Limb (tissue), 2 donors: ENCODE data around the gene UHRF2.
"Not testable (repeated sequence)": the region's sequence is repeated elsewhere in the genome, so short reads cannot be mapped to it uniquely, and the experiment has no call there.

Experiments
- DNase-seq, 2 donors: peaks; one replicate each; pipeline ENCODE4 v3.0.0-alpha.2; 2016; ENCODE audit errors: extremely low spot score in 2 of 2

The UHRF2 gene, protein sequence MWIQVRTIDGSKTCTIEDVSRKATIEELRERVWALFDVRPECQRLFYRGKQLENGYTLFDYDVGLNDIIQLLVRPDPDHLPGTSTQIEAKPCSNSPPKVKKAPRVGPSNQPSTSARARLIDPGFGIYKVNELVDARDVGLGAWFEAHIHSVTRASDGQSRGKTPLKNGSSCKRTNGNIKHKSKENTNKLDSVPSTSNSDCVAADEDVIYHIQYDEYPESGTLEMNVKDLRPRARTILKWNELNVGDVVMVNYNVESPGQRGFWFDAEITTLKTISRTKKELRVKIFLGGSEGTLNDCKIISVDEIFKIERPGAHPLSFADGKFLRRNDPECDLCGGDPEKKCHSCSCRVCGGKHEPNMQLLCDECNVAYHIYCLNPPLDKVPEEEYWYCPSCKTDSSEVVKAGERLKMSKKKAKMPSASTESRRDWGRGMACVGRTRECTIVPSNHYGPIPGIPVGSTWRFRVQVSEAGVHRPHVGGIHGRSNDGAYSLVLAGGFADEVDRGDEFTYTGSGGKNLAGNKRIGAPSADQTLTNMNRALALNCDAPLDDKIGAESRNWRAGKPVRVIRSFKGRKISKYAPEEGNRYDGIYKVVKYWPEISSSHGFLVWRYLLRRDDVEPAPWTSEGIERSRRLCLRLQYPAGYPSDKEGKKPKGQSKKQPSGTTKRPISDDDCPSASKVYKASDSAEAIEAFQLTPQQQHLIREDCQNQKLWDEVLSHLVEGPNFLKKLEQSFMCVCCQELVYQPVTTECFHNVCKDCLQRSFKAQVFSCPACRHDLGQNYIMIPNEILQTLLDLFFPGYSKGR

GRCh38 chr9:6412487-6413364, at the start of gene UHRF2:
TSS of gene UHRF2 (plus strand) at chr9:6413199. CDS start at chr9:6413491, 292 bp downstream.
- DNase-seq, result peak; percentile 97 to 98

DNA sequence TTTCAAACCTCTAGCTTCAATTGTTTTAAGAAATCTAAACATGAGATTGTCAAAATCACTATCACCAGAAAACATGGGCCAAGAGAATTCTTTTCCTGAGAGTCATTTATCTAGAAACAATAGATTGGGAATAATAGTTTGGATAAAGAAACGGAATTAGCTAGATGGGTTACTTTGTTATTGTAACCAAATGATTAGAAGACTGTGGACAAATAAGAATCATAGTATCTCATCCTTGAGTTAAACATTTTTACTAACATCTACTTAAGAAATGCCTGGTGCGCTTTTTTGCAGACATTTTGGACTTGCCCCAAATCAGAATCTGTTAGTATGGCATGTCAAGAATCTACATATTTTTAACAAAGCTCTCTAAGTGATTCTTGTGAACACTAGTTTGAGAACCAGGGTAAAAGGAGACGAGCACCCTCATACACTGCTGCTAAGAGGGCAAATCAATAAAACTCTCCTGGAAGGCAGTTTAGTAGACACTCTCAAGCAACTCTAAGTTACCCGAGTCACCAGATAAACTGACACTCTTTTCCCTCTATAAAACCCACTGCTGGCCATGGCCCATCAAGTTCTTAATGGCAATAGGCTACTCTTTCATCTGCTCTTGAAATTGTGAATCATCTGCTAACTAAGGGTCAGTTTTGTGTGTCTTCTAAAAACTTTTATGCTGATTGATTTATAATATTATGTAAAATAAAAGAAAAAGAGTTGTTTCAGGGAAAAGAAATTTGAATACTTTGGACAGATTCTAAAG, 45.7 kb upstream of the UHRF2 start:
- no peak for DNase-seq

DNA sequence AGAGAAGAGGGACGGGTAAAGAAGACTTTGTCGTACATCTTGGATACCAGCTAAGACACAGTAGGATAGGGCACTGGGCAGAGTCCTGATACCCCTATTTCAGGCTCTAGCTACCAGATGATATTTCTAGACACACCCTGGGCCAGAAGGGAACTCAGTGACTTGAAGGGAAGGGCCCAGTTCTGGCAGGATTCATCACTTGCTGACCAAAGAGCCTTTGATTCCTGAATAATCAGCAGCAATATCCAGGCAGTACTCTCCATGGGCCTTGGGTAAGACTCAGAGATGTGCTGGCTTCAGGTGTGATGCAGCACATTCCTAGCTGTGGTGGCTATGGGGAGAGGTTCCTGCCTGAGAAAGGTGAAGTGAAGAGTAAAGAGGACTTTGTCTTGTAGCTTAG, 44.2 kb upstream of the UHRF2 start:
- no peak for DNase-seq

- not testable (repeated sequence) for DNase-seq
Measured at GRCh38 chr9:6381477-6382012, 31.5 kb upstream of the UHRF2 start.

- DNase-seq, result no peak
Measured at GRCh38 chr9:6382681-6383080, 30.3 kb upstream of the UHRF2 start.

- DNase-seq, result no peak
Measured at GRCh38 chr9:6383551-6384225, 29.3 kb upstream of the UHRF2 start.

DNA sequence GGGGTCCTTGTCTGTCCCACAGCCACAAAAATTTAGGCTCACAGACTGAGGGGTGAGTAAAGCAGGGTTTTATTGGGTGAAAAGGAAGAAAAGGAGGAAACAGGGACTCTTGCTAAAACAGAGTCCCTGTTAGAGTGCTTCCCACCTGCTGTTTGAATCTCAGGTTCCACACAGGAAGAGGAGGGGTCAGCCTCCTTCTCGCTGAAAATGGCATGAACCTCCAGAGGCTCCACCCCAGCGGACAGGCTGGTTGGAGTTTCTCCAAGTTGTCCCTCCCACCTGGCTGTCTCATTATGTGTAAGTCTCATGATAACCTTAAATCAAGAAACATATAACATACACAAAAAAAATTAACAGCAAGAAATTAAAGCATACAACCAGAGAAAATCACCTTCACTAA, 28.3 kb upstream of the UHRF2 start:
- DNase-seq, result no peak

DNA sequence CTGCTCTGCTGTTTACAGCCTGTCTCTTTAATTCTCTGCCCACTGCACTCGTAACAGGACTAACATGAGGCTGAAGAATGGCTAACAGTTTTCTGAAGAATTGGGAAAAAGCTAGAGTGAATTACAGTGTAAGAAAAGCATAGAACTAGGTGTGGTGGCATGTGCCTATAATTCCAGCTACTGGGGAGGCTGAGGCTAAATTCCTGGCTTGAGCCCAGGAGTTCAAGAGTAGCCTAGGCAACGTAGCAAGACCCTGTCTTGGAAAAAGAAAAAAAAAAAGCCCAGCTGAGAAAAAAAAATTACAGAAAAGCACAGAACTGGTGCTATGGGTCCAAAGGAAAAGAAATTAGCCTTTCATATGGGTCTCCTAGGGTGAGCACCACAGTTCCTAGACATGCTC, 13.9 kb upstream of the UHRF2 start:
- DNase-seq, result no peak

DNA sequence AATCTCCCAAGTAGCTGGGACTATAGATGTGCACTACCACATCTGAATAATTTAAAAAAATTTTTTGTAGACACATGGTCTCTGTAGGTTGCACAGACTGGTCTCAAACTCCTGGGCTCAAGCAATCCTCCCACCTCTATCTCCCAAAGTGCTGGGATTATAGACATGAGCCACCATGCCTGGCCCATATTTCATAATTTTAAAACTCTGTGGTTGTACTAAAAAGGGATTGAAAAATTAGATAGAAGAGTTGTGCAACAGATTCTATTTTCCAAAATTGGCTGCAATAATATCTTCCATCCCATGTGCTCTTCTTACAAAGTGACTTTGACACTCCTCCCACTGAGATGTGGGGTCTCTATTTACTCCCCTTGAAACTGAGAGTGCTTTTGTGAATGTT, 7.6 kb upstream of the UHRF2 start:
- no peak for DNase-seq

DNA sequence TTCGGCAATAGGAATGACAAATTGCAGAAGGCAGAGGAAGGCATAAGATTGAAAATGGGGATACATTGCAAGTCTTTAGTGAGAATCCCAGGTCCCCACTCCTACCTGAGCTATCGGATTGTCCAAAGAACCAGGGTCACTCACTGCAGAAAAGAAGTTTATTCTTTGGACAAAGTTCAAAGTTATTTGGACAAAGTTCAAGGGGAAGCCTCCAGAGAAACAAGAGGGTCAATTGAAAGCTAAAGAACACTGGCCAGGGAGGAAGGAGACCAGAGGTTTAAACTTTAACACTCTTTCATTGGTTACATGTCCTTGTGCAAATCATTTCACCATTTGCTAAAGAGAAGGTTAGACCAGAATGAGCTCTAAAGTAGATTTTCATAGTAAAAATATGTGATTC, 5.2 kb upstream of the UHRF2 start:
- DNase-seq, result no peak

DNA sequence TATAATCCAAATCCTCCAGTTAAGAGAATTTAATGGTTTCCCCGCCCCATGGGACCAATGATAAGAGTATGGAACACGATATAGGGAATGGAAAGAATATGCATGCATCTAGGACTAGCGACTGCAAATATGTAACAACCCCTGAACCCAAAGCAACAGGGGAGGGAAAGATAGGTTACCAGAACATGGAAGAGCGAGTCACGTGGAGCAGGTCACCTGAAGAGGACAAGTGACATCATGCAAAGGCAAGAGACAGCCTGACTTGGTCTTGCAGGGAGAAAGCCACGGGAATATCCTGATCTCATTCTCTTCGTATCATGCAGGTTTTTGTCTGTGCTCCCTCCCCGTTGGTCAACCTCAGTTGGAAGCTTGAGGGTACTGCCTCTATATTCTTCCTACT, 4.7 kb upstream of the UHRF2 start:
- no peak for DNase-seq

GRCh38 chr9:6409811-6410210, 3.2 kb upstream of the UHRF2 start:
- DNase-seq, result peak in 1 of 2 donors; percentile 17

DNA sequence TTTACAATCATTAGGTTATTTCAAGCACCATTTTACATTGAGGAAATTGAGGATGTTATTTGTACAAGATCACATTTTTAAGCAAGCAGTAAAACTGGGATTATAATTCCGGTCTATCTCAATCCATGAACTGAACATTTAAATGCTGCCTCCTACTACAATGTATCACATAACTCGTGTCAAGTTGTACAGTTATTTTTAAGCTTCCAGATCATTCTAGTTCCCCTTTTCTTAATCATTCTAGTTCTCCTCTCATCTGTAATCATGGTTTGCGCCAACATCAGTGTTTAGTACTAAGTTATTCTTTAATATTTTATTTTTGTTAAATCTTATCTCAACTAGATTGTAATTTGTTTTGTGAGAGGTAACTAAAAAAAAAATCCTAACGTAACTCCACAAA, 2.4 kb upstream of the UHRF2 start:
- DNase-seq, result no peak

DNA sequence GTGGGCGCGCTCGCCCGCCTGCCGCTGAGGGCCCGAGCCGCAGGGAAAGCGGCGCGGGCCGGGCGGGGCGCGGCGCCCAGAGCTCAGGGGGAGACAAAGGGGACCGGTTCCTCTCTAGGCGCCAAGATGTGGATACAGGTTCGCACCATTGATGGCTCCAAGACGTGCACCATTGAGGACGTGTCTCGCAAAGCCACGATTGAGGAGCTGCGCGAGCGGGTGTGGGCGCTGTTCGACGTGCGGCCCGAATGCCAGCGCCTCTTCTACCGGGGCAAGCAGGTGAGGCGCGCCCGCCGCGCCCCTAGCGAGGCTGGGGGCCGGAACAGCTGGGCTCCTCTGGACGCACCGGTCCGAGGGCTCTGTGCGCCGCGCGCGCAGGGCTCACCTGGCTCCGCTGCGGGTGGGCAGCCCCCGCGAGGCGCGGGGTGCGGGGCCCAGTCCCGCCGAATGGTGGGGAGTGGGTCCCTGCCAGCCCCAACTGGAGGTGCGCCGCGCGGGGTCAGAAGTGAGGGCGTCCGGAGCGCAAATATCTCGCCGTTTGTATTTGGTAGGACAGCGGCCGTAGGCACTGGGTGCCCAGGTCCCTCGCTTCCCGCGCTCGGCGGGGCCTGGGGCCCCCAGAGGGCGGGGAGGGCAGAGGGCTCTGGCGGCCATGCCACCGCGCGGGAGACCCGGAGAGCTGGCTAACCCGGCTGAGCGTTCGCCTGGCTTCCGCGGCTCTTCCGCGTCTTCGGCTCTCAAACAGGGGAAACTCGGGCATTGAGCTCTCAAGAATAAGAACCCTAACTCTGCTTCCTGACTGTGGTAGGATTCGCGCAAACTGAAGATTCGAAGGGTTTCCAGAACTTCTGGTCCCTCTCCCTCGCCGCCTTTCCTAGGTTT, 607 bp downstream of the UHRF2 start:
- DNase-seq, result peak in 1 of 2 donors; percentile 12

GRCh38 chr9:6414247-6414641, 1.2 kb downstream of the UHRF2 start:
- DNase-seq, result peak in 1 of 2 donors; percentile 8

DNA sequence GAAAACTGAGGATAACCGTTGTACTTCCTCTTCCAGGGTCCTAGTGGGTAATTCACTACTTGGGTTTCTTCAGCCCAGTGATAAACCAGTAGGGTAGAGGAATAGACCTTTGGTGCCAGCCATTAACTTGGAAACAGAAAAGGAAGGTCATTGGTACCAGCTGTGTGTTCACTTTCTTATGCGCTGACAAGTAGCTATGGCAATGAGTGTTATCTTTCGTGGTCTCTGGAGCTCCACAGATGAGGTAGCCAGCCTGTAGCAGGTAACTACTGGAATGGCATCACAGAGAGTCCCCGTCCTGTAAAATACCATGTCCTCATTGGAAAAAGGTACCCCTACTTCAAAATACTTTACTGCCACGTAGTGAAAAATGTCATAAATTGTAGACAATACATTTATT, 2.3 kb downstream of the UHRF2 start:
- DNase-seq, result no peak

GRCh38 chr9:6417186-6417585, 4.2 kb downstream of the UHRF2 start:
- DNase-seq, result no peak

GRCh38 chr9:6418764-6419163, 5.8 kb downstream of the UHRF2 start:
- DNase-seq, result no peak

DNA sequence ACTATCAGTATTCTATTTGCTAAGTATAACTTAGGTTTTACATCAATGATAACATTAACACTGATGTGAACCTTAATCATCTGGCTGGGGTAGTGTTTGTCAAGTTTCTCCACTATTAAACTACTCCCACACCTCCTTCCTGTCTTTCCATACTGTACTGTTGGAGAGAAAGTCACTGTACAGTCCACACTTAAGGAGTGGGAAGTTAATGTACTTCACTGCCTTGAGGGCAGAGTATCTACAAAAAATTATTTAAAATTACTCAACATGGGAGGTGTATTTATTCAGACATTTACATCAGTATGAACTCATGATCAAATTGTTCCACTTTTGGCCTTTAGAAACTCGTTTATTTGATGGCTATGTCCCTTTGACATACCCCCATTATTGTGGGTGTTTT, 11.9 kb downstream of the UHRF2 start:
- DNase-seq, result no peak
